Measurements from ENCODE around the gene PPM1E.

DNA sequence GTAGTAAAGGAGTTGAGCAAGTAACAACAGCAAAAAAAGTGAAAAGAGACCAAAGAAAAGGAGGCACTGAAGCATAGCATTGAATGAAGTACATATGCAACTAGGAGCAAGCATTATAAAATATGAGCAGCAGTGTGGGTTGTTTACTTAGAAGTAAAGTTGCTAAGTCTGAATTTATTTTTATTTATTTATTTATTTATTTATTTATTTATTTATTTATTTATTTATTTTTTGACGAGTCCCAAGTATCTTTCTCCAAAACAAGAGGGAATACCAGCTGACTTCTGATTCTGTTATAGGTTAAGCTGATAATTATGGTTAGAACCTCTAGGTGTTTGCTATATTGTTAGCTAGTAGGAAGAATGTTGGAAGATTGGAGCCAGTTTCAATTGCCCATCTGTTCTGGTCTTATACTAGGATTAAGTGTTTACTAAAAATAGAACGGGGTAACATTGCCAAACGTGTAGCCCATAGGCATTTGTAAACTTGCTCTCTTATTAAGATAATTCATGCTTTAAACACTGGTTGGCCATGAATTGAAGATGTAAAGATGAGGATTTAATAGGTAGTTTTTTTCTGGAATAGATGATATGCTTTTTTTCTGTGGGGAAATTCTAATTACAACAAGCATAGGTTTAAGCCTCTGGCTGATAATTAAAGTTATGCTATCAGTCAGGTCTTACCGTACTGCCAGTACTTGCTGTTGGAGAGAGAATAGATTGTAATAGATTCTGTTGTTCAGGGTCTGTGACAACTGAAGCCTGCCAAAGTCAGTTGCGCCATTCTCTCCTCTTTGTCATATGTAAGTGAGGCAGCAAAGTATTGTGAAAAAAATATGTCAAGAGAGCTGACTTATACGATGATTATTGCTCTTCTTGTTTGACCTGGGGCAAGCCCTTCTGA, 66.7 kb downstream of the PPM1E start:
- TF ChIP-seq CEBPB (IDR thresholded peaks at IDR 0.05; ENCODE audit: low read depth, low read length) = no peak
- TF ChIP-seq, protein P1, sequence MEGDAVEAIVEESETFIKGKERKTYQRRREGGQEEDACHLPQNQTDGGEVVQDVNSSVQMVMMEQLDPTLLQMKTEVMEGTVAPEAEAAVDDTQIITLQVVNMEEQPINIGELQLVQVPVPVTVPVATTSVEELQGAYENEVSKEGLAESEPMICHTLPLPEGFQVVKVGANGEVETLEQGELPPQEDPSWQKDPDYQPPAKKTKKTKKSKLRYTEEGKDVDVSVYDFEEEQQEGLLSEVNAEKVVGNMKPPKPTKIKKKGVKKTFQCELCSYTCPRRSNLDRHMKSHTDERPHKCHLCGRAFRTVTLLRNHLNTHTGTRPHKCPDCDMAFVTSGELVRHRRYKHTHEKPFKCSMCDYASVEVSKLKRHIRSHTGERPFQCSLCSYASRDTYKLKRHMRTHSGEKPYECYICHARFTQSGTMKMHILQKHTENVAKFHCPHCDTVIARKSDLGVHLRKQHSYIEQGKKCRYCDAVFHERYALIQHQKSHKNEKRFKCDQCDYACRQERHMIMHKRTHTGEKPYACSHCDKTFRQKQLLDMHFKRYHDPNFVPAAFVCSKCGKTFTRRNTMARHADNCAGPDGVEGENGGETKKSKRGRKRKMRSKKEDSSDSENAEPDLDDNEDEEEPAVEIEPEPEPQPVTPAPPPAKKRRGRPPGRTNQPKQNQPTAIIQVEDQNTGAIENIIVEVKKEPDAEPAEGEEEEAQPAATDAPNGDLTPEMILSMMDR (conservative IDR thresholded peaks at IDR 0.05; ENCODE audit: low read depth, low read length) = no peak
- no peak for TF ChIP-seq RCOR1 (IDR thresholded peaks at IDR 0.05; ENCODE audit: insufficient replicate concordance, low read length)
- no peak for TF ChIP-seq MAFK (IDR thresholded peaks at IDR 0.05; ENCODE audit: low read depth, low read length)
- no peak for TF ChIP-seq POLR2A (IDR thresholded peaks at IDR 0.05; ENCODE audit: low read depth, low read length)
- TF ChIP-seq, protein P2, sequence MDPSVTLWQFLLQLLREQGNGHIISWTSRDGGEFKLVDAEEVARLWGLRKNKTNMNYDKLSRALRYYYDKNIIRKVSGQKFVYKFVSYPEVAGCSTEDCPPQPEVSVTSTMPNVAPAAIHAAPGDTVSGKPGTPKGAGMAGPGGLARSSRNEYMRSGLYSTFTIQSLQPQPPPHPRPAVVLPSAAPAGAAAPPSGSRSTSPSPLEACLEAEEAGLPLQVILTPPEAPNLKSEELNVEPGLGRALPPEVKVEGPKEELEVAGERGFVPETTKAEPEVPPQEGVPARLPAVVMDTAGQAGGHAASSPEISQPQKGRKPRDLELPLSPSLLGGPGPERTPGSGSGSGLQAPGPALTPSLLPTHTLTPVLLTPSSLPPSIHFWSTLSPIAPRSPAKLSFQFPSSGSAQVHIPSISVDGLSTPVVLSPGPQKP (IDR thresholded peaks at IDR 0.05; ENCODE audit: borderline replicate concordance, low read depth, low read length) = no peak
- no peak for TF ChIP-seq SMC3 (IDR thresholded peaks at IDR 0.05; ENCODE audit: low read depth, low read length)
- TF ChIP-seq MAZ (IDR thresholded peaks at IDR 0.05; ENCODE audit: borderline replicate concordance, low read depth, low read length) = no peak

Data from IMR-90 (cell line).